H1 (cell line): Measurements from ENCODE around the gene ADD3. TPM values are rescaled to one million over a fixed set of nuclear protein-coding genes. Genes with fewer than 3 reads are reported as not detected.

Source experiments
- CTCF ChIA-PET: fragments of 300-600 bp; sonication (Branson Sonifier 250); formaldehyde crosslinking; loops from one replicate; lab custom pipeline; 2021; ENCODE audit not compliant: partially characterized antibody; lab: Charles Lee
- POLR2A ChIA-PET: fragments of 300-600 bp; sonication (Branson Sonifier 250); formaldehyde crosslinking; loops from one replicate; lab custom pipeline; 2021; ENCODE audit warnings: inconsistent platforms; ENCODE audit not compliant: partially characterized antibody; lab: Charles Lee
- DNase-seq, 2 experiments: peaks; one replicate each; pipeline versions ENCODE4 v3.0.0 to v3.0.0-alpha.2; 2010 to 2022; ENCODE audit warnings: low spot score in 2 of 2, low read depth in 1 of 2, mixed read lengths in 1 of 2
- FAIRE-seq: peaks from 2 replicates; lab custom pipeline; 2011; peaks lifted over from hg19 to GRCh38; lab: Jason Lieb, UNC
- H2AFZ ChIP-seq: 2 replicates; pipeline ENCODE4 v1.8.1; 2012; ENCODE audit warnings: low read length, inconsistent platforms
- H2AK5ac ChIP-seq: 2 replicates; pipeline ENCODE4 v1.6.1; 2013; ENCODE audit warnings: low read depth, low read length
- H2BK120ac ChIP-seq: replicated peaks from 2 replicates; pipeline ENCODE3; 2013; ENCODE audit warnings: low read depth, low read length, inconsistent platforms
- H2BK12ac ChIP-seq: 2 replicates; pipeline ENCODE4 v1.6.1; 2013; ENCODE audit warnings: low read depth, low read length
- H2BK15ac ChIP-seq: 2 replicates; pipeline ENCODE4 v1.6.1; 2013; ENCODE audit warnings: low read length
- H2BK20ac ChIP-seq: 2 replicates; pipeline ENCODE4 v1.6.1; 2013; ENCODE audit warnings: low read length
- H2BK5ac ChIP-seq: 2 replicates; pipeline ENCODE4 v1.6.1; 2013; ENCODE audit warnings: low read depth, low read length
- H3K14ac ChIP-seq: 2 replicates; pipeline ENCODE4 v1.6.1; 2013; ENCODE audit warnings: inconsistent platforms; ENCODE audit not compliant: insufficient read length
- H3K18ac ChIP-seq: 2 replicates; pipeline ENCODE4 v1.6.1; 2013; ENCODE audit warnings: low read length; ENCODE audit errors: extremely low read depth
- H3K23ac ChIP-seq: 2 replicates; pipeline ENCODE4 v1.6.1; 2013; ENCODE audit warnings: inconsistent platforms; ENCODE audit not compliant: insufficient read length
- H3K23me2 ChIP-seq: 2 replicates; pipeline ENCODE4 v1.6.1; 2013; ENCODE audit warnings: low read depth, low read length
- H3K27ac ChIP-seq: 2 replicates; pipeline ENCODE4 v1.6.1; 2011; ENCODE audit warnings: low read depth, low read length, inconsistent platforms
- H3K27me3 ChIP-seq, 4 experiments: replicated peaks in 1 of 4; 1 replicate in 1 of 4; 2 replicates in 3 of 4; pipeline versions ENCODE4 v1.6.1 to v1.8.1; 2011 to 2013; ENCODE audit warnings: low read length in 3 of 4, mild to moderate bottlenecking in 3 of 4, inconsistent platforms in 2 of 4, mixed read lengths in 2 of 4, moderate library complexity in 1 of 4; ENCODE audit not compliant: control insufficient read depth in 3 of 4, insufficient read depth in 3 of 4; ENCODE audit errors: extremely low read depth in 1 of 4
- H3K36me3 ChIP-seq, 4 experiments: 2 replicates each; pipeline versions ENCODE4 v1.6.1 to v1.8.1; 2011 to 2013; ENCODE audit warnings: mild to moderate bottlenecking in 4 of 4, low read length in 3 of 4, moderate library complexity in 2 of 4, control low read depth in 1 of 4, inconsistent platforms in 1 of 4; ENCODE audit not compliant: insufficient read depth in 4 of 4, control insufficient read depth in 2 of 4
- H3K4ac ChIP-seq: replicated peaks from 2 replicates; pipeline ENCODE3; 2013; ENCODE audit warnings: low read length, low read depth, mixed read lengths, inconsistent platforms; ENCODE audit not compliant: insufficient read length
- H3K4me1 ChIP-seq, 4 experiments: replicated peaks in 1 of 4; 1 replicate in 1 of 4; 2 replicates in 3 of 4; pipeline versions ENCODE4 v1.6.1 to v1.8.1; 2011 to 2013; ENCODE audit warnings: low read length in 3 of 4, inconsistent platforms in 2 of 4, mixed read lengths in 1 of 4; ENCODE audit not compliant: insufficient read depth in 4 of 4, control insufficient read depth in 3 of 4
- H3K4me2 ChIP-seq, 2 experiments: 2 replicates each; pipeline versions ENCODE4 v1.6.1 to v1.8.1; 2011 to 2013; ENCODE audit warnings: low read depth in 2 of 2, low read length in 2 of 2, control low read depth in 1 of 2, inconsistent platforms in 1 of 2, mild to moderate bottlenecking in 1 of 2; ENCODE audit not compliant: insufficient read depth in 1 of 2
- H3K4me3 ChIP-seq, 4 experiments: fragments of 200-600, 300-600 bp in 1 of 4; sonication (generic), shearing (Covaris generic), sonication (Bioruptor Twin) in 1 of 4; 2 replicates each; pipeline versions ENCODE4 v1.5.1 to v1.8.1; 2011 to 2016; ENCODE audit warnings: low read length in 4 of 4, low read depth in 3 of 4, control low read depth in 2 of 4, inconsistent platforms in 2 of 4, mild to moderate bottlenecking in 2 of 4, mixed read lengths in 1 of 4, moderate library complexity in 1 of 4; ENCODE audit not compliant: insufficient read depth in 2 of 4; ENCODE audit errors: extremely low read depth in 1 of 4
- H3K56ac ChIP-seq: replicated peaks from 2 replicates; pipeline ENCODE3; 2013; ENCODE audit warnings: low read depth, mild to moderate bottlenecking, mixed read lengths, low read length, inconsistent platforms; ENCODE audit not compliant: insufficient read length
- H3K79me1 ChIP-seq: 2 replicates; pipeline ENCODE4 v1.6.1; 2013; ENCODE audit warnings: low read depth, low read length, control low read depth
- H3K79me2 ChIP-seq, 2 experiments: 2 replicates each; pipeline versions ENCODE4 v1.6.1 to v1.8.1; 2012 to 2013; ENCODE audit warnings: low read length in 2 of 2, mild to moderate bottlenecking in 2 of 2, inconsistent platforms in 1 of 2; ENCODE audit not compliant: insufficient read depth in 2 of 2, control insufficient read depth in 1 of 2
- H3K9ac ChIP-seq, 4 experiments: replicated peaks in 1 of 4; 1 replicate in 1 of 4; 2 replicates in 3 of 4; pipeline versions ENCODE4 v1.6.1 to v1.8.1; 2011 to 2013; ENCODE audit warnings: low read depth in 3 of 4, low read length in 3 of 4, control low read depth in 2 of 4, mild to moderate bottlenecking in 2 of 4, moderate library complexity in 2 of 4, inconsistent platforms in 1 of 4; ENCODE audit errors: extremely low read depth in 1 of 4
- H3K9me3 ChIP-seq, 2 experiments: 2 replicates each; pipeline versions ENCODE4 v1.6.1 to v1.8.1; 2012 to 2013; ENCODE audit warnings: mild to moderate bottlenecking in 2 of 2, moderate library complexity in 2 of 2, control low read depth in 1 of 2, inconsistent platforms in 1 of 2, low read depth in 1 of 2, low read length in 1 of 2, mixed read lengths in 1 of 2; ENCODE audit not compliant: insufficient read depth in 2 of 2
- H4K20me1 ChIP-seq, 2 experiments: replicated peaks in 1 of 2; 2 replicates each; pipeline versions ENCODE3 to v1.8.1; 2011 to 2013; ENCODE audit warnings: inconsistent platforms in 2 of 2, low read length in 2 of 2, mild to moderate bottlenecking in 1 of 2; ENCODE audit not compliant: insufficient read depth in 2 of 2, control insufficient read depth in 1 of 2
- H4K5ac ChIP-seq: 2 replicates; pipeline ENCODE4 v1.6.1; 2013; ENCODE audit warnings: low read length, low read depth, mixed read lengths, inconsistent platforms; ENCODE audit not compliant: insufficient read length
- H4K8ac ChIP-seq: 2 replicates; pipeline ENCODE4 v1.8.0; 2013; ENCODE audit warnings: mild to moderate bottlenecking, moderate library complexity, low read length, inconsistent platforms; ENCODE audit not compliant: insufficient read depth; ENCODE audit errors: extremely low read depth
- H4K91ac ChIP-seq: replicated peaks from 2 replicates; pipeline ENCODE3; 2013; ENCODE audit warnings: low read length, mixed read lengths, inconsistent platforms; ENCODE audit not compliant: insufficient read length
- ATF2 ChIP-seq: IDR thresholded peaks from 2 replicates; pipeline ENCODE4 v1.6.1; 2012; ENCODE audit warnings: low read length, inconsistent platforms
- CBX8 ChIP-seq: fragments of 300-800, 300-1000 bp; sonication (generic); IDR thresholded peaks from 2 replicates; pipeline ENCODE4 v1.7.1; 2016; ENCODE audit warnings: low read depth, low read length, borderline replicate concordance
- CTBP2 ChIP-seq: IDR thresholded peaks from 2 replicates; pipeline ENCODE4 v1.7.0; 2011; ENCODE audit warnings: borderline replicate concordance, mild to moderate bottlenecking, moderate library complexity, mixed read lengths, low read length; ENCODE audit not compliant: insufficient read depth, insufficient read length
- GTF2F1 ChIP-seq: IDR thresholded peaks from 2 replicates; pipeline ENCODE4 v1.6.1; 2012; ENCODE audit warnings: low read depth, low read length, improper control_type of control experiment, borderline replicate concordance
- MAX ChIP-seq: IDR thresholded peaks from 2 replicates; pipeline ENCODE4 v1.6.1; 2012; ENCODE audit warnings: inconsistent platforms
- RFX5 ChIP-seq: IDR thresholded peaks from 2 replicates; pipeline ENCODE4 v1.6.1; 2011; ENCODE audit warnings: low read depth, low read length, improper control_type of control experiment, borderline replicate concordance
- SIN3A ChIP-seq, 2 experiments: IDR thresholded peaks in 1 of 2; conservative IDR thresholded peaks in 1 of 2; 2 replicates each; pipeline ENCODE4 v1.6.1; 2011 to 2012; ENCODE audit warnings: low read length in 2 of 2, improper control_type of control experiment in 1 of 2, low read depth in 1 of 2, mild to moderate bottlenecking in 1 of 2
- SP1 ChIP-seq: IDR thresholded peaks from 2 replicates; pipeline ENCODE4 v1.6.1; 2011; ENCODE audit warnings: low read depth, low read length
- TCF12 ChIP-seq: IDR thresholded peaks from 2 replicates; pipeline ENCODE4 v1.6.1; 2011; ENCODE audit warnings: low read depth, mild to moderate bottlenecking, low read length
- WGBS, 2 experiments: shearing (Covaris generic) in 1 of 2; methylation state at CpG; one replicate each; pipeline versions ENCODE4 v1.1.6 to v1.1.7; 2013 to 2015; ENCODE audit warnings: low lambda C conversion rate in 2 of 2, mixed read lengths in 2 of 2, inconsistent platforms in 1 of 2, low coverage in 1 of 2, missing lambda C conversion rate in 1 of 2; ENCODE audit not compliant: insufficient replicate concordance in 2 of 2, insufficient coverage in 1 of 2, insufficient read length in 1 of 2; ENCODE audit errors: extremely low coverage in 1 of 2, missing lambda C conversion rate in 1 of 2; 5-methylcytosine and 5-hydroxymethylcytosine counted together
- polyA plus RNA-seq, 7 experiments: library from polyadenylated mRNA; depleted of rRNA in 3 of 7; stranded (reverse) in 5 of 7; unstranded in 2 of 7; fragments of >200 nt in 5 of 7; fragments of 200-250 nt in 2 of 7; gene quantifications; 1 replicate in 5 of 7; 2 replicates in 1 of 7; 4 replicates in 1 of 7; pipeline versions ENCODE4 v1.2.1 to v1.2.3, GENCODE V29; 2011 to 2013; ENCODE audit warnings: missing spikeins in 2 of 7, mixed read lengths in 2 of 7
- total RNA-seq: library from RNA; stranded (reverse); fragmentation: NEBNext Ultra II Directional; extraction: Animal tissue kit (Norgen Biotek cat#: 25700); gene quantifications from 2 replicates; pipeline ENCODE4 v1.2.1, GENCODE V29; 2021

ADD3 gene
- total and polyA plus RNA-seq, 2 of the 8 experiments (the other 6 are each of a cell fraction or from before 2014, with no cell fraction given) = 44.7 to 85.6 TPM

GRCh38 chr10:110160081-110160480 is 152.3 kb downstream of the ADD3 start:
- Histone ChIP-seq H4K20me1 (peaks cover 0 to 5% of the 10 kb centered on the region in 2 experiments), H2BK120ac (no peak overlapping the region), H3K27me3 (peaks cover 5 to 53% (median 26%) of the 10 kb centered on the region in 4 experiments), H2AK5ac (no peak overlapping the region), H4K5ac (no peak overlapping the region), H3K56ac (no peak overlapping the region), H3K27ac (no peak overlapping the region), H2BK5ac (no peak overlapping the region), H2BK20ac (no peak overlapping the region), H3K79me2 (no peaks in the 10 kb centered on the region), H3K4me2 (no peak overlapping the region), H3K79me1 (no peaks in the 10 kb centered on the region), H3K4me1 (peaks cover 2 to 8% (median 5%) of the 10 kb centered on the region in 4 experiments), H4K91ac (no peak overlapping the region), H3K9ac (no peak overlapping the region), H3K4me3 (no peak overlapping the region), H2AFZ (no peak overlapping the region), H3K36me3 (no peaks in the 10 kb centered on the region), H3K9me3 (no peaks in the 10 kb centered on the region), H2BK12ac (no peak overlapping the region), H3K23ac (no peak overlapping the region), H3K18ac (no peak overlapping the region), H3K4ac (no peak overlapping the region), H3K23me2 (no peaks in the 10 kb centered on the region), H2BK15ac (no peak overlapping the region), H4K8ac (no peak overlapping the region), H3K14ac (no peak overlapping the region)
- CTCF ChIA-PET = interaction anchor here (0.7 to 2.7 kb wide), 7 partner anchors 10 to 119 kb away, joined by 3 to 14 read pairs (median 4); no protein-coding TSS in a partner anchor
- POLR2A ChIA-PET = no interaction called here
- DNase-seq = no peak
- FAIRE-seq = no peak
- 91% methylated on average over 4 of the region's 4 CpGs; no CpG with 5 or more reads in 1 of the 2 experiments for WGBS, 2 experiments
- no peak for TF ChIP-seq GTF2F1
- no peak for TF ChIP-seq CTBP2
- TF ChIP-seq ATF2 = no peak
- TF ChIP-seq CBX8 = no peak
- TF ChIP-seq SP1 = no peak
- TF ChIP-seq MAX = no peak
- no peak for TF ChIP-seq RFX5
- TF ChIP-seq SIN3A (conservative IDR thresholded peaks at IDR 0.05 in 1 of 2, IDR thresholded peaks at IDR 0.05 in 1 of 2; ENCODE audit: low read depth in 1 of 2, low read length in 2 of 2) = no peak
- TF ChIP-seq TCF12 = no peak
